Cardiac fibroblast (primary cell): ENCODE measurements around the gene FSTL1.

Experiments
- DNase-seq, 2 donors: peaks; one replicate each; pipeline versions ENCODE4 v3.0.0 to v3.0.0-alpha.2; 2010; ENCODE audit warnings: low read depth in 2 of 2
- H3K4me3 ChIP-seq, 2 donors: replicated peaks in 1 of 2; 1 replicate in 1 of 2; 2 replicates in 1 of 2; pipeline ENCODE4 v1.5.1; 2011; ENCODE audit warnings: low read depth in 2 of 2, low read length in 2 of 2, mild to moderate bottlenecking in 2 of 2, moderate library complexity in 1 of 2
- CTCF ChIP-seq: IDR thresholded peaks from one replicate; pipeline ENCODE4 v1.5.1; 2011; ENCODE audit warnings: low read depth, mild to moderate bottlenecking, low read length, inconsistent platforms

The FSTL1 gene

GRCh38 chr3:120442975-120443517 is 7.7 kb downstream of the FSTL1 start:
- peak in 1 of 2 donors; percentile 25 for DNase-seq
- H3K4me3 ChIP-seq = no peak overlapping the region
- peak; percentile 31 for TF ChIP-seq CTCF

- no peak for TF ChIP-seq CTCF
- no peak overlapping the region for H3K4me3 ChIP-seq
- no peak for DNase-seq
These were observed 9.0 kb downstream of the FSTL1 start for GRCh38 chr3:120441776-120442175.

- no peak for DNase-seq
- H3K4me3 ChIP-seq = no peak overlapping the region
- TF ChIP-seq CTCF = no peak
These were observed 10.0 kb downstream of the FSTL1 start for GRCh38 chr3:120440762-120441161.

- DNase-seq = peak in 1 of 2 donors; percentile 73
- no peak for TF ChIP-seq CTCF
- no peak overlapping the region for H3K4me3 ChIP-seq
These were observed 10.6 kb downstream of the FSTL1 start for GRCh38 chr3:120440001-120440703.

GRCh38 chr3:120438665-120439370 is 12.0 kb downstream of the FSTL1 start:
- H3K4me3 ChIP-seq = no peak overlapping the region
- DNase-seq = peak; percentile 90 to 91
- TF ChIP-seq CTCF = no peak

GRCh38 chr3:120438216-120438615 is 12.6 kb downstream of the FSTL1 start:
- no peak for TF ChIP-seq CTCF
- peak in 1 of 2 donors; percentile 4 for DNase-seq
- no peak overlapping the region for H3K4me3 ChIP-seq
